ENCODE measurements around the gene MYL12B.
"Not testable (repeated sequence)": the region's sequence is repeated elsewhere in the genome, so short reads cannot be mapped to it uniquely, and the experiment has no call there.

The MYL12B gene

DNA sequence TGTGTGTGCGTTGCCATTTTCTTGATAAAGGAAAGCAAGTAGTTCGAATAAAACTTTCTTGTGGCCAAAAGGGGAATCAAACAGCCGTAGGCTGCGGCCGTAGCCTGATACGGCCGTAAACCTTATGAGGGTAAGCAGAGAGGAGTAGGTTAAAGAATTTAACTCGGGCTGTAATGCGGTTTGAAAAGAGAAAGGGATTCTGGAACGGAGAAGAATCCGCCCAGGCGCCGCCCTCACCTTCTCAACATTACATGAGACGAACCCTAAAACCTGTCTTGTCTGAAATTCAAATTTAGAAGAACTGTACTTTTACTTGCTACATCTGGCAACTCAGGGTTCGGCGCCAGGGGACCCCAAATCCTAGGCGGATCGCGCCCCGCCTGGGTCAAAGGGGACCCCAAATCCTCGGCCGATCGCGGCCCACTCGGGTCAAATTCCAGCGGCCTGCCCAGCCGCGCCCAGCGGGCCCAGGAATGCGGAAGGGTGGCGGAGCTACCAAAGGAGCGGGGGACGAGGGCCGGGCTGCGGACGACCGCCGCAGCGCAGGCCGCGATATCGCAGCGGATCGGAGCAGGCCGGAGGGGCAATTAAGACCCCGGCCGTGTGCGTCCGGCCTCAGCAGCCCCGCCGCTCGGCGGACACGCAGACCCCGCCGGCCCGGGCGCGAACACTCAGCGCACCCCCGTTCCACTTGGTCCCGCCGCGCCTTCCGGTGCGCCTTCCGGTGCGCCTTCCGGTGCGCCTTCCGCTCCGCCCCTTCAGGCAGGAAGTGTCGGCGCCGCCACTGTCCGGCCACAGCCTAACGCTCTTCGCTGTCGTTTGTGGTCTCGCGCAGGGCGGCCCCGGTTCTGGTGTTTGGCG is at the start of gene MYL12B:
Gene MYL12B, plus strand, starts transcription at position 761 of the 861 bp plus-strand sequence. CDS start 10,766 bp downstream, outside the sequence.
- peak; percentile 96 for DNase-seq

DNA sequence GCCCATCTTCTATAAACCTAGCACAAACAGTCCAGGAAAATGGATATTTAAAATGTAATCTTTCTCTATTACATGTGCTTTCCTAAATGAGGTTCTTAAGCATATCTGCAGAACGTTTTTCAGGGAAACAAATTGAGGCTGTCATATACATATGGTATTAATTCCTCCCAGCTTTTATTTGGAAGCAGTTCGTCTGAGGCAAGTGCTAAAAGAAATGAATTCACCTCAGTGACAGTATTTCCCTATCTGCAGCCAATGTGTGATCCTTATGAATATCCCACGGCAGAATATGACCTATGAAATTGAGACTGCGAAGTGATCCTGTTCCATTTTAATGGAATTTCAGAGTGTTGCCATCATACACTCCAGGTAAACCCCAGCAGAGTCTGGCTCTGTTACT is 49.3 kb upstream of the MYL12B start:
- no peak for DNase-seq

- peak; percentile 63 for DNase-seq
These were observed 48.5 kb upstream of the MYL12B start for GRCh38 chr18:3213300-3214059.

GRCh38 chr18:3214855-3215637 is 46.9 kb upstream of the MYL12B start:
- no peak for DNase-seq

GRCh38 chr18:3216987-3217386 is 44.9 kb upstream of the MYL12B start:
- DNase-seq = no peak

DNA sequence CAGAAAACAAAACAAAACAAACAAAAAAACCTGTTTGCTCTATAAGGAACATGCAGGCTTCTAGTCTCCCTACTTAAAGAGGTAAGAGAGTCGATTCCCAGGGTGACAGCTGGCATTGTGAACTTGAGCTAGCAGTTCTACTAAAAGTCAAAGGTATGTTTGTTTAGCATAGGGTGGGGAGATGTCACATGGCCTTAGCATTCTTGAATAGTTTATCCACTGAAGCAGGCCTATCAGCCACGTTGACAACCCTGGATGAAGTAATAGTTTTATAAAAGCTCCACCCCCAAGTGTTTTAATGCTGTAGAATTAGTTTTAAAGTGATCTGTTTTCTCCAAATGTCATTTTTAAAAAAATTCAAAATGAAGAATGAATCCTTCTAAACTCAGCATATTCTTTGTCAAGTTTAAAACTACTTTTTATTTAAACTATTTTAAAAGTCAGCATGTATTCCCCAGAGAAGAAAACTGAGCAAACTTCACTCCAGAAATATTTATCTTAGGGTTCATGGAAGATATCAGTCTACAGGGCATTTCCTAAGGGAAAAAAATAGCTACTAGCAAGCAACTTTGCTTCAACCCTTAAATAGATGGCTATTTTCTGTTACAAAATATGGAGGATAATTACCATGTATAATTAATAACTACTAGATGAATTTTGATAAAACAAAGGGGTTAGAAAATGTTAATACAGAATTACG is 43.8 kb upstream of the MYL12B start:
- DNase-seq = peak; percentile 84

DNA sequence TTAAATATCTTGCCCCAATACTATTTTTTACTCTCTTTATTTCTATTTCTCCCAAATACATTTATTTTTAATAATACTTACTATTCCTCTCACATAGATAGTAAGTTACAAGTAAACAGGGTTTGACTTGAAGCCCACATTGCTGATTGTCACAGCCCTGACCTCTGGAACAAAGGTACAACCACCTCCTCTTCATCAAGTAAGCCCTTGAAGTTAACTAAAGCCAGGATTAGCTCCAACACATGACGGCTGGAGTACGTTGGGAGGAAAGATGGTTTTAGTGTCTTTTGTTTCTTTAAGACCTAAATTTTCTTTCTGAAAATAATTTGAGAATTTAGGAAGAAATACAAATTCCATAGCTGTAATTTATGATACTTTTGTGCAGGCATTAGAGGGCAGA is 43.1 kb upstream of the MYL12B start:
- DNase-seq = no peak

DNA sequence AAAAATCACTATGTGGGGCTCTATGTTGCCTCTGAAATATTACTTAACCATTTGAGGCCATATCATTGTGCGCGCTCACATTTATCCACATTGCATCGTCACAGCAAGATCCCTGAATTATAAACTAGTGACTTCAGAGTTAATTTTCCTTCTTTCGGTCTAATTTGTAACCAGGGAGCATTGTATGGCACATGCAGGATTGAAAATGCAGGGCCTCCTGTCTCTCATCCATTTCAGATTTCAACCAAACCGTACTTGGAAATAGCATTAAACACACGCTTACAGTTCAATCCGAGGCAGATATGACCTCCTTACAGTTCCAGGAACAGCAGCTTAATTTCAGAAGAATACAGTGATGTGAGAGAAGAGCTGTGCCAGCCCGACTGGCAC is 42.7 kb upstream of the MYL12B start:
- no peak for DNase-seq

DNA sequence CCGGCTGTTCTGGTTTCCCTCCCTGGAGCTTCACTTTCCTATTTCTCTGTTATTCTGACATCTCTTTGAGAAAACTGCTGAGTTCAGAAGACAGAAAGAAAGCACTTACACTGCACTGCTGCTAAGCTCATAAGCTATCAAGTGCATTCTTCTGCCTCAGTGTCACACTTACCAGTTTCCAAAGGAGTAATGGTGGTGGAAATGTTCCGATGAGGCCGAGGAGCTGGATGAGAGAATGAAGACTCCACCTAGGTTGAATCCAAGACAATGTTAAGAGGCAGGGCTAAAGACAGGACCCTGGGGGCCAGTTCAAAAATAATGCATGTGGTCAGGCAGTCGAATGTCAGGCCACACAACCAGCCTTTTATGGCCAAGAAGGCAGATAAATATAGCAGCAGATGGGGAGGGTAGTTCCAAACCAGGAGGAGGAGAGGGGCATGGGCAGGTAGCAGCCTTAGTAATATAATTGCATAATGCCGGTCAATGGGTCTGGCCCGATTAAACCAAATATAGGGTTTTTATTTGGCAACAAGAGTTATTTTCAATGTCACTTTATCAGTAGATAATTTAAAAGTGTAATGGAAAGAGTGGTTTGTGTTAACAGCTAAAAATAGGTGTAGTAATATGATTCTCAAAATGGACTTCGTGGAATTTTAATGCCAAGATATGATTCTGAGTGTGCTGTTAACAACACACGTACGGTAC is 42.1 kb upstream of the MYL12B start, which contains the start of gene MYOM1:
Gene MYOM1, minus strand, starts transcription at position 338 of the 705 bp plus-strand sequence. CDS start 4,745 bp downstream, outside the sequence.
- DNase-seq = no peak

- DNase-seq = not testable (repeated sequence)
These were observed 41.1 kb upstream of the MYL12B start for GRCh38 chr18:3220868-3221267.

DNA sequence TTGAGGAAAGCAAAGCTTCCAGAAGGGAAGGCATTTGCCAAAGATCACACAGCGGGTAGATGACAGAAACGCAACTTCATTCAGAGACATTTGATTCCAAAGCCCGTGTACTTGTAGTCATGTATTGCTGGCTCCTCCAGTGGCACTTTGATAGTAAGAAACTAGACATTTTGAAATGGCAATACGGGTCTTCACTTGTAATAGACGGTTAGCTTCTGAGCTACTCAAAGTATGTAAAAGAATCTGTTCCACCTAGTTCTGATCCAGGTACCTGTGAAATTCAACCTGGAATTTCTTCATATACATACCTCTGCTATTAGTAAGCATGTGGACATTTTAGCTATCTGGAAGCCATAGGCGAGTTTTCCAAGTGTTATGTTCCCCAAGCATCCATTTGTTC is 40.4 kb upstream of the MYL12B start:
- DNase-seq = no peak

DNA sequence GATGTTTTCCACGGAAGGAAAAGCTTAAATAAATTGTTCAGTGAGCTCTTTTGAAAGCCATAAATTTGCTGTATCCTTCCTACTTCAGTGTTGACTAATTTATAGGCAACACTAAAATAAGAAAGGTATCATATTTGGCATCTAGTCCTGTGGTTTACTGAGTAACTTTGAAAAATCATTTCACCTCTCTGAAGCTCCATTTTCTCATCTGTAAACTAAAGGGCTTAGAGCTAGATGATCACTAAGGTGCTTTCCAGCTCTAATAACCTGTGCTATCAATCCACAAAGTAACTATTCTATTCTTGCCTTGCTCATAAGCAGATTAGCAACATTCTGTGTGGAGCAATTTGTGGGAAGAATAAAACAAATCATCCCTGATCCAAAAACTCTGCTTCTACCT is 38.6 kb upstream of the MYL12B start:
- no peak for DNase-seq

- no peak for DNase-seq
These were observed 37.7 kb upstream of the MYL12B start for GRCh38 chr18:3224223-3224622.

GRCh38 chr18:3225588-3225987 is 36.3 kb upstream of the MYL12B start:
- DNase-seq = no peak

DNA sequence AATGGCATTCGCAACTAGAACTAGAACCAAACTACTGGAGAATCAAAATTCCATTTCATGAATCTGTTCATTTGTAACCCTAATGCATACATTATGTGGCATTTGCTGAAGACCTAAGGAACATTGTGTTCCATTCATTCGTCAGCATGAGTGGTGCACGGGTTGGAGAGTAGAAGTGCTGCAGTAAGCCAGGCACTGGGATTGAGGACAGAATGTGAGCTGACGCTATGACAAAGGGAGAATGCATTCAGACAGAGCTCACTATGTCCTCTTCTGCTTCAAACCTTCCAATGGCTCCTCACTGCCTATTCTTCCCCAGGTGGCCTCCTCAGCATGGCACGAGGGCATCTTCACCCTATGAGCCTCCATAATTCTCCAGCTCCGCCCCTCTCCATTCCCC is 35.9 kb upstream of the MYL12B start:
- no peak for DNase-seq

- no peak for DNase-seq
These were observed 31.3 kb upstream of the MYL12B start for GRCh38 chr18:3230401-3231334.

GRCh38 chr18:3233004-3233403 is 28.9 kb upstream of the MYL12B start:
- DNase-seq = no peak

DNA sequence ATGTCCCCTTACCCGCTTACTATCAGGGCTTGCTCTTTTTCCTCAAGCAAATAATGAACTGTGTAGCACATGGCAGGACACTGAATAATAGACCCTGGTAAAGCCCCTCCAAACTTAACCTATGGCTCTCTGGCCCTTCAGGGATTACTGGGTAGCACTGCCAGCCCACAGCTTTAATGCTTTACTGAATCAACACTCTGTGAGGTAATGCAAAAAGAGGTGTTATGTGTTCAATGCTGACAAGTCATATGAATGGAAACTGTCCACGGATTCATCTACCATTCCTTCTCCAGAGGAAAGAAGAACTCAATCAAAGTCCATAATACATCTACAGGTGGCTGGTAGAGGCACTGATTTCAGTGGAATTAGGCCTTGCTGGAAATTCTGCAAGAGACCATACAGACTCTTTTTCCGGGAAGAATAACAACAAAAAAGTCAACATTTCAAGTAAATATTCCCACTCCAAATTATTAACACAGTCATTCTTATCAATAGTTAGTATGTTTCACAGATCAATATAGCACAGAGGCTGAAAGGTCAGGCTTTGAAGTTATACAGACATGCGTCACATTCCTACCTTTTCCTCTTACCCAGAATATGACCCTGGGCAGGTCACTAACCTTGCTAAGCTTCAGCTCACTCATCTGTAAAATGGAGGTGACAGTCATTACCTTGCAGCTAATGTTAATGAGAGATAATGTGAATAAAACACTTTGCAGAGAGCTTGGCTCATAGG is 28.3 kb upstream of the MYL12B start:
- no peak for DNase-seq

GRCh38 chr18:3234457-3234856 is 27.5 kb upstream of the MYL12B start:
- no peak for DNase-seq

DNA sequence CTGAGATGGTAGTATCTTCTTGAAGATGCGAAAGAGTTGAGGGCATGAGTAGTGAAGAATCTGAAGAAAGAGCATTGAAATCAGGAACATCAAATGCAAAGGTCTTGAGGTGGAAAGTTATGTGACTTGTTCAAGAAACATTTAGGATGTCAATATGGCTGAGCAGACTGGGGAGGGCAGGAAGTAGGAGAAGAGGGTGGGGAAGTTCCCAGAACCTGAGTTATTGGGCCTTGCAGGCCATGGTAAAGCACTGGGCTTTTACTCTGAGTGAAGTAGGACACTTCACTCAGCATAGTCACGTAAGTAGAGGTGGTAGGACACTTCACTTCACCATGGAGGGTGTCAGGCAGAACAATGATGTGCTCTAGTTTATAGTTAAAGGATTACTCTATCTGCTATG is 26.1 kb upstream of the MYL12B start:
- DNase-seq = peak; percentile 43

Measured in DMS53 (cell line).